Endothelial cell of umbilical vein (primary cell): Measurements from ENCODE around the gene COL9A3. TPM values are rescaled to one million over a fixed set of nuclear protein-coding genes. Genes with fewer than 3 reads are reported as not detected.

Experiments used
- BruUV-seq: library from RNA; stranded (reverse); fragments of 400-500 nt; replicated peaks from 2 replicates; lab custom pipeline; 2021; lab: Mats Ljungman, UMichigan
- CTCF ChIA-PET: fragments of 300-600, 350-600 bp; sonication (Branson Sonifier 250); formaldehyde crosslinking; loops from one replicate; lab custom pipeline; 2021; ENCODE audit warnings: antibody characterized with exemption, inconsistent platforms; lab: Charles Lee
- POLR2A ChIA-PET: fragments of 300-600, 350-600 bp; sonication (Branson Sonifier 250); formaldehyde crosslinking; loops from one replicate; lab custom pipeline; 2021; ENCODE audit warnings: antibody characterized with exemption, inconsistent platforms; lab: Charles Lee
- DNase-seq: peaks from one replicate; pipeline ENCODE4 v3.0.0-alpha.2; 2011; ENCODE audit warnings: low read depth, low spot score
- FAIRE-seq: peaks from 2 replicates; lab custom pipeline; 2011; peaks lifted over from hg19 to GRCh38; lab: Jason Lieb, UNC
- H2AFZ ChIP-seq: 2 replicates; pipeline ENCODE4 v1.6.0; 2012; ENCODE audit warnings: low read depth, low read length, control low read depth, inconsistent platforms
- H3K27ac ChIP-seq: 2 replicates; pipeline ENCODE4 v1.5.1; 2011; ENCODE audit warnings: low read depth, mild to moderate bottlenecking, control low read depth, low read length, moderate library complexity; ENCODE audit not compliant: insufficient read depth
- H3K27me3 ChIP-seq, 2 experiments: 2 replicates each; pipeline versions ENCODE4 v1.6.0 to v1.6.1; 2011; ENCODE audit warnings: low read length in 2 of 2, mixed read lengths in 1 of 2; ENCODE audit not compliant: control insufficient read depth in 2 of 2, insufficient read depth in 2 of 2
- H3K36me3 ChIP-seq, 2 experiments: 2 replicates in 1 of 2; 3 replicates in 1 of 2; pipeline ENCODE4 v1.5.1; 2011; ENCODE audit warnings: low read length in 2 of 2, mild to moderate bottlenecking in 1 of 2, moderate library complexity in 1 of 2; ENCODE audit not compliant: control insufficient read depth in 2 of 2, insufficient read depth in 2 of 2; ENCODE audit errors: extremely low read depth in 1 of 2
- H3K4me1 ChIP-seq: 3 replicates; pipeline ENCODE4 v1.5.1; 2011; ENCODE audit warnings: mild to moderate bottlenecking, low read length; ENCODE audit not compliant: control insufficient read depth, insufficient read depth; ENCODE audit errors: extremely low read depth
- H3K4me2 ChIP-seq: 2 replicates; pipeline ENCODE4 v1.6.1; 2011; ENCODE audit warnings: low read length, control low read depth, mixed read lengths; ENCODE audit not compliant: insufficient read depth
- H3K4me3 ChIP-seq, 3 experiments: fragments of 200-600 bp in 1 of 3; sonication (generic), shearing (Covaris generic) in 1 of 3; replicated peaks in 1 of 3; 2 replicates each; pipeline ENCODE4 v1.5.1; 2011 to 2016; ENCODE audit warnings: control low read depth in 3 of 3, low read length in 3 of 3, mild to moderate bottlenecking in 2 of 3, inconsistent platforms in 1 of 3, low read depth in 1 of 3, moderate library complexity in 1 of 3; ENCODE audit not compliant: insufficient read depth in 1 of 3
- H3K79me2 ChIP-seq: 2 replicates; pipeline ENCODE4 v1.6.0; 2012; ENCODE audit warnings: low read length, inconsistent platforms; ENCODE audit not compliant: control insufficient read depth, insufficient read depth
- H3K9ac ChIP-seq: replicated peaks from 2 replicates; pipeline ENCODE3; 2011; ENCODE audit warnings: low read length, control low read depth; ENCODE audit not compliant: insufficient read depth; ENCODE audit errors: extremely low read depth
- H3K9me1 ChIP-seq: replicated peaks from 3 replicates; pipeline ENCODE4 v1.6.0; 2011; ENCODE audit warnings: mild to moderate bottlenecking, low read length; ENCODE audit not compliant: control insufficient read depth, insufficient read depth; ENCODE audit errors: extremely low read depth
- H3K9me3 ChIP-seq: replicated peaks from 2 replicates; pipeline ENCODE4 v1.5.1; 2012; ENCODE audit warnings: low read length, inconsistent platforms; ENCODE audit not compliant: control insufficient read depth, insufficient read depth
- H4K20me1 ChIP-seq: replicated peaks from 2 replicates; pipeline ENCODE3; 2011; ENCODE audit warnings: mild to moderate bottlenecking, low read length; ENCODE audit not compliant: control insufficient read depth, insufficient read depth; ENCODE audit errors: extremely low read depth
- CTCF ChIP-seq, 2 donors: IDR thresholded peaks; 1 replicate in 1 of 2; 2 replicates in 1 of 2; pipeline ENCODE4 v1.5.1; 2011; ENCODE audit warnings: low read length in 2 of 2, mild to moderate bottlenecking in 2 of 2, moderate library complexity in 2 of 2, control low read depth in 1 of 2, inconsistent platforms in 1 of 2, low read depth in 1 of 2; ENCODE audit not compliant: insufficient read depth in 1 of 2; ENCODE audit errors: extremely low read depth in 1 of 2
- EZH2 ChIP-seq: IDR thresholded peaks from 2 replicates; pipeline ENCODE4 v1.6.1; 2012; ENCODE audit warnings: borderline replicate concordance, low read depth, mild to moderate bottlenecking, moderate library complexity, low read length, inconsistent platforms; ENCODE audit not compliant: severe bottlenecking
- FOS ChIP-seq: IDR thresholded peaks from 2 replicates; pipeline ENCODE4 v1.6.1; 2011; ENCODE audit warnings: mild to moderate bottlenecking, low read length, moderate library complexity, borderline replicate concordance; ENCODE audit not compliant: insufficient read depth
- GATA2 ChIP-seq: IDR thresholded peaks from 2 replicates; pipeline ENCODE4 v1.7.0; 2011; ENCODE audit warnings: low read depth, mild to moderate bottlenecking, moderate library complexity, mixed read lengths, low read length; ENCODE audit not compliant: insufficient read length, insufficient read depth
- MYC ChIP-seq: IDR thresholded peaks from one replicate; pipeline ENCODE4 v1.6.1; 2011; ENCODE audit warnings: mild to moderate bottlenecking, low read depth, low read length
- POLR2AphosphoS5 ChIP-seq: IDR thresholded peaks from 2 replicates; pipeline ENCODE4 v1.6.1; 2012; ENCODE audit warnings: low read depth, mild to moderate bottlenecking, control low read depth, low read length, moderate library complexity; ENCODE audit not compliant: insufficient read depth
- dilution Hi-C: fragments of 300-500 bp; cut with MboI; formaldehyde crosslinking; loops from one replicate; pipeline ENCODE4 v1.15.0; 2019; ENCODE audit warnings: low sequenced_read_pairs; ENCODE audit not compliant: extremely low pct_ligation_motif_present
- intact Hi-C: fragments of 100-400 bp; cut with micrococcal nuclease; formaldehyde crosslinking; loops from one replicate; pipeline ENCODE4 v1.10.0; 2022
- polyA plus RNA-seq, 4 experiments: library from polyadenylated mRNA; depleted of rRNA in 3 of 4; stranded (reverse) in 3 of 4; unstranded in 1 of 4; fragments of >200 nt; gene quantifications; 2 replicates each; pipeline versions ENCODE4 v1.2.1 to v1.2.3, GENCODE V29; 2011 to 2012; ENCODE audit warnings: missing spikeins in 1 of 4
- total RNA-seq: library from RNA; stranded (reverse); gene quantifications from 2 replicates; pipeline ENCODE4 v1.2.3, GENCODE V29; 2021

The COL9A3 gene
- total and polyA plus RNA-seq, 2 donors (not counting 3 experiments of a cell fraction or from before 2014, with no cell fraction given): 0.46 to 0.60 TPM

GRCh38 chr20:62817975-62818591, 1.2 kb downstream of the COL9A3 start:
- DNase-seq: no peak
- intact Hi-C loops (no loop called here), dilution Hi-C loops (no loop called here)
- Histone ChIP-seq H3K79me2 (no peaks in the 10 kb centered on the region), H3K4me1 (peaks cover 18% of the 10 kb centered on the region), H3K36me3 (no peaks in the 10 kb centered on the region), H3K4me2 (no peak overlapping the region), H3K27me3 (peaks cover 12 to 28% of the 10 kb centered on the region in 2 experiments), H3K9me1 (no peaks in the 10 kb centered on the region), H3K4me3 (no peak overlapping the region), H3K9ac (no peak overlapping the region), H4K20me1 (no peaks in the 10 kb centered on the region), H3K9me3 (no peaks in the 10 kb centered on the region), H2AFZ (no peak overlapping the region), H3K27ac (no peak overlapping the region)
- no TSS peak for BruUV-seq
- TF ChIP-seq GATA2: no peak
- FAIRE-seq: no peak
- CTCF ChIA-PET: interaction anchor here (1.2 kb wide), 1 partner anchor 10 kb away, joined by 4 read pairs; no protein-coding TSS in a partner anchor
- POLR2A ChIA-PET: no interaction called here

- ChIA-PET CTCF (interaction anchor here (0.7 to 1.2 kb wide), 2 partner anchors 10 to 11 kb away, joined by 3 to 4 read pairs; no protein-coding TSS in a partner anchor), POLR2A (no interaction called here)
- no peaks in the 10 kb centered on the region for H4K20me1 ChIP-seq
- dilution Hi-C loops (no loop called here), intact Hi-C loops (no loop called here)
- no peaks in the 10 kb centered on the region for H3K9me1 ChIP-seq
- TF ChIP-seq POLR2AphosphoS5: no peak
- TF ChIP-seq FOS: no peak
- no peak for TF ChIP-seq CTCF (IDR thresholded peaks at IDR 0.05; ENCODE audit: extremely low read depth in 1 of 2, insufficient read depth in 1 of 2, low read depth in 1 of 2, low read length in 2 of 2)
- no peak for TF ChIP-seq EZH2
- TF ChIP-seq GATA2: no peak
- no peak for TF ChIP-seq MYC
- DNase-seq (peak; percentile 58), FAIRE-seq (peak; percentile 37)
- no peak overlapping the region for H3K27ac ChIP-seq
- H3K27me3 ChIP-seq: peaks cover 12 to 28% of the 10 kb centered on the region in 2 experiments
- H2AFZ ChIP-seq: peak overlapping the region; percentile 15
- H3K79me2 ChIP-seq: no peaks in the 10 kb centered on the region
- no peak overlapping the region for H3K4me3 ChIP-seq
- H3K36me3 ChIP-seq: no peaks in the 10 kb centered on the region
- no peak overlapping the region for H3K4me2 ChIP-seq
- BruUV-seq: no TSS peak
- peaks cover 18% of the 10 kb centered on the region for H3K4me1 ChIP-seq
- no peak overlapping the region for H3K9ac ChIP-seq
- no peaks in the 10 kb centered on the region for H3K9me3 ChIP-seq
These were observed 2.0 kb downstream of the COL9A3 start for GRCh38 chr20:62818592-62819493.
